Lower leg skin (tissue), 3 donors: ENCODE data around the gene TRIAP1.

Source experiments
- CTCF ChIP-seq, 3 donors: fragments of 450-650 bp; IDR thresholded peaks; one replicate each; pipeline ENCODE4 v1.5.1; 2016; ENCODE audit warnings: antibody characterized with exemption in 3 of 3, mild to moderate bottlenecking in 3 of 3, moderate library complexity in 2 of 3
- POLR2A ChIP-seq, 2 donors: fragments of 450-650 bp; IDR thresholded peaks; one replicate each; pipeline ENCODE4 v1.6.1; 2016 to 2017; ENCODE audit warnings: antibody characterized with exemption in 2 of 2, mild to moderate bottlenecking in 1 of 2, moderate library complexity in 1 of 2

- TF ChIP-seq CTCF (IDR thresholded peaks at IDR 0.05) (no peak), POLR2A (IDR thresholded peaks at IDR 0.05) (no peak)
These were observed 24.1 kb upstream of the TRIAP1 start for GRCh38 chr12:120470150-120470784.
